Mucosa of gallbladder (tissue), 1 donor: Measurements from ENCODE around the gene SHQ1. TPM values are rescaled to one million over a fixed set of nuclear protein-coding genes. Genes with fewer than 3 reads are reported as not detected.
A peak's percentile ranks its signal among the peaks of the same experiment; 100 is the strongest.

Source experiments
- DNase-seq: peaks from one replicate; pipeline ENCODE4 v3.0.0-alpha.2; 2020; ENCODE audit warnings: low spot score
- total RNA-seq: library from RNA; stranded (reverse); gene quantifications from one replicate; pipeline ENCODE4 v1.2.1, GENCODE V29; 2021
- donor health status: DM: no; HTN: no; CAD: no.

The SHQ1 gene
- 18.8 TPM for total RNA-seq

DNA sequence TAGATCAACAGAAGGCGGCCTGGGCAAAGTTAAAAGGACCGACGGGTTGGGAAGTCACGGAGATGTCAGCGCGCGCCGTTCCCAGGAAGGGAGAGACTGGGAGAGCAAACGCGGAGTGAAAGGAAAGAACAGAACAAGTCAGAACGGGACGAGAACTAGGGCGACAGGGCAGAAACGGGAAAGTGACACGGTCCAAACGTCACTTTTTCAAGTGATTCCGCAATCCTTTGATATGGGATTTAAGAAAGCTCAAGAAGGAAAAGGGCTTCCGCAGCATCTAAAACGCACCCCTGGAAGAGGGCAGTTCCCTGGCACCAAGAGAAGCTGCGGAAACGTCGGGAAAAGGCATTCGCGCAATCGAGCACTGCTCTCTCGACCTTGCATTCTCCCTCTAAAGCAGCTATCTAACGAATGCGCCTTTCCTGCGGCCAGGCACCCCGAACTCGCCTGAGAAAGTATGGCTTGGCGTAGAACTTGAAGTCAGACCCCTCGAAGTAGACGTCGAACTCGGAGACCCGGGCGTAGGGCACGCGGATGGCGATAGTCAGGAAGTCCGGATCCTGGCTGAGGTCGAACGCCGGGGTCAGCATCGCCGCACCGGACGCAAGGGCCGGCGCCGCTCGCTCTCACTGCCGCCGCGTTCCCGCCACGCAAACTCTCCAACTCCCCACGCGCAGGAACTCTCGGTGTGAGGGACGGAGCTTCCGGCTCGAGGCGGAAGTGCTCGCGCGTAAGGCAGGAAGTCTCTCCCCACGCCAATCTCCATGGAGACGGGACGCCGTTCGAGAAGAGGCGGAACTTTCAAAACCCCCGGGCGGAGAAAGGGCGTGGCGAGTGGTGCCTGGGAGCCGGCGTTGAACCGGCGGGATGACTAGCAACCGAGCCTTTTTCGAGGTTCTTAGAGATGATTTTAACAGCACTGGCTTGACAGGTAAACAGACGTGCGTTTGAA lies at the start of gene SHQ1:
Gene SHQ1 (minus strand): TSS at position 695 of the 952 bp plus-strand sequence. CDS start 105 bp downstream, at position 590.
- DNase-seq, result peak; percentile 96

DNA sequence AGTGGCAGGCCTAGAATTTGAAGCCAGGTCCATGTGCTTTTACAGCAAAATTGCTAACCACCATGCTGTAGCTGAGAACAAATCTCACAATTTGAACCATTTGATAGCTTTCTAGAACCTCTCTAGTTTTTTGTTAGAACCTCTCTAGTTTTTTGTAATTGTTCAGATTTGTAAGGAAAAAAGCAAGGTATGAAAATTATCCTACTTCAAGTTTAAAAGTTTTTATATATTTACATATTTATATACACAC lies 49.4 kb upstream of the SHQ1 start:
- DNase-seq, result no peak

- no peak for DNase-seq
Observed at GRCh38 chr3:72896996-72897757, 48.9 kb upstream of the SHQ1 start.

GRCh38 chr3:72894976-72895552 lies 46.8 kb upstream of the SHQ1 start:
- DNase-seq, result no peak

DNA sequence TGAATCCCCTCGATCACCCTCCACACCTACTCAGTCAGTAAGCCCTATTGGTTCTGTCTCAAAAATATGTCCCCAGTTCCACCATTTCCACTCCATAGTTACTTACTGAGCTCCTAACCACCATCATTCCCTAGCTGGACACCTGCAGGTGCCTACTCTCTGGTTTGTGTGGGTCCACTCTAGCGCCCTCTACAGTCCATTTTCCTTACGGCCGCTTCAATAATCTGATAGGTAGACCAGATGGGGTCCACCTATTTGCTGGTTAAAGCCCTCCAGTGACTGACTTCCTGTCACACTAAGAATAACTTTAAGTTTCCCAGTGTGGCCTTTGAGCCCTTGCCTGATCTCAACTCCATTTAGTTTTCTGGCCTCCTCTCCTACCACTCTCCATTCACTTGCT lies 44.6 kb upstream of the SHQ1 start:
- DNase-seq, result no peak

DNA sequence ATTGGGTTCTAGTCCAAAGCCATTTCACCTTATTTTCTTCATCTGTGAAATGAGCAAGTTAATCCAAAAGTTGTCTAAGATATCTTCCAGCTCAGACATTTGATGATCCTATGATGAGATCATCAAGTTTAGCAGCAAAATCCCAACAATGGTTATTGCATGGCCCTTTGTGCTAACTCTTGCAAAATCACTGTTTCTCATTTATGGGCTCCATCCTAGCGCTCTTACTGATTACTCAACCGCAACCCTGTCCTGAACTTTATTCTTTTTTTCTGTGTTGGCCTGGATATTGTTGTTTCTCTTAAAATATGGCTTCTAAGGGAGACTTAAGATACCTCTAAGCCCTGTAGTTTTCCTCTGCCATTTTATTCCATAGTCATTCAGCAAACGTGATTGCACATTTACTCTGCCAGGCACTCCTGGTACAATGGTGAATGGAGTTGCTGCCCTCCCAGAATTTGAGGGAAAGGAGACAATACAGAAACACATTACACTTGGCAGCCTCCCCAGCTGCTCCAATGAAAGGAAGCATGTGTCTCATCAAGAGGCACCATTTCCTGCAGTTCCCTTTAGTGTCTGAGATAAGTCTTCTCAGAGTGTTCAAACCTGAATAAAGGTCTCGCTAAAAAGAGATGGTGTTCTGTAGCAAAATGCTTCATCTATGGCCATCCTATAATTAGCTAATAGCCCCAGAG lies 44.0 kb upstream of the SHQ1 start:
- no peak for DNase-seq

DNA sequence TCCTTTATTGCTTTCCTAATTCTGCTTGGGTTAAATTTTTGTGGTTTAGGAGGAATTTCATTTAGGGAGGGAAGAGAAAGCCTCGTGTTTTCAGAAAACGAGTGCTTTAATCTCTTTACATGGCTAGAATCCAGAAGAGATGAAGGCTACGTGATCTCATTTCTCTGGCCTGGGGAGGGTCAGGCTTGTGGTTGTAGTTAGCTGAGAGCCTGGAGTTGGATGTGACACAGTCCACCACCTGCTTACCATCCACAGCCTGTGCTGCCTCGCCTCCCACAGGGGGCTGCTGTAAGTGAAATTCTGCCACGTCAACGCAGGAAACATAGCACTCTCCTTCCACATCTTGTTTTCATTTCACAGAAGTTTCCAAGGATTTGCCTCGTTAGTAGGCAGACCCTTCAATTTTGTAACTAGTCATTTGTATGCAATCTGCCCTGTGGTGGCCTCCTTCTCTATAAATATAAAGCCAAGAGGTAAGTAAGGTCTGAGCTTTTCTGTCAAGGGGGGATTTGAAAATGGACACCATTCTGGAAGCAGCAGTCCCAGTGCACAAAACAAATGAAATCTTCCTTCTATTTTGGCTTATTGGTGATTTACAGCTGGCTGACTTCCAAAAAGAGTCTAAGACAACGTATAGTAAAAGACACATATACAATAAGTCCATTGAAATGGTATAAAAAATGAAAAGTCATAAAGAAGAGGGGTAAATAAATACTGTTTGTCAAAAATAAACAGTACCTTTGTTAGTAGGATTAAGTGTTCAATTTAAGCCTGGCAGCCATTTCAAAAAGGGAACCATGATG lies 43.0 kb upstream of the SHQ1 start:
- peak; percentile 44 for DNase-seq

DNA sequence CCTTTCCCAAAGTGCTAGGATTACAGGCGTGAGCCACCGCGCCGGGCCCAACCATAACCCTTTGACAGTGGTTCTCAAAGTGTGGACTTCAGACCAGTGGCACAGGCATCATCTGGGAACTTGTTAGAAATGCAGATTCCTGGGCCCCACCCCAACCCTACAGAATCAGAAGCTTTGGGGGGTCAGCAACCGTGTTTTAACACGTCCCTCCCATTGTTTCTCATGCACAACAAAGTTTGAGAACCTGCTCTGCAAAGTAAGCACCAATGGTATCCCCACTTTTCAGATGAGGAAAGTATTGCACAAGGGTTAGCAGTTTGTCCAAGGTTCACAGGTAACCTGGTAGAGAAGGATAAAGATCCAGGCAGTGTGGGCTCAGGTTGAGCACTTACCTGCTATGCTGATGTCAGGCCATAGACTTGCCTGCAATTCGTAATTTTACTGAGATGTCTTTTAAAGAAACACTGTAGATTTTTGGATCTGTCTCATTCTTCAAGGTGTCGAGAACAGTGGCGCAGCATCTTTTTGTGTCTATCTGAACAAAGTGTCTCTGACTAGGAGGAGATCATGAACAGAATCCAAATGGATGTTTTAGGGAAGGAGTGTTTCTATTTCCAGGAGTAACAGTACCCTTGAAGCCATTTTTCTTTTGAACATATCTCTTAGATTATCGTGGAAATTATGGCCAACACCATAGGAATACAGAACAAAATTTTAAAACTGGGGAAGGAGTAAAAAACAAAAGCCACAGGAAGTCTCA lies 42.1 kb upstream of the SHQ1 start:
- no peak for DNase-seq

DNA sequence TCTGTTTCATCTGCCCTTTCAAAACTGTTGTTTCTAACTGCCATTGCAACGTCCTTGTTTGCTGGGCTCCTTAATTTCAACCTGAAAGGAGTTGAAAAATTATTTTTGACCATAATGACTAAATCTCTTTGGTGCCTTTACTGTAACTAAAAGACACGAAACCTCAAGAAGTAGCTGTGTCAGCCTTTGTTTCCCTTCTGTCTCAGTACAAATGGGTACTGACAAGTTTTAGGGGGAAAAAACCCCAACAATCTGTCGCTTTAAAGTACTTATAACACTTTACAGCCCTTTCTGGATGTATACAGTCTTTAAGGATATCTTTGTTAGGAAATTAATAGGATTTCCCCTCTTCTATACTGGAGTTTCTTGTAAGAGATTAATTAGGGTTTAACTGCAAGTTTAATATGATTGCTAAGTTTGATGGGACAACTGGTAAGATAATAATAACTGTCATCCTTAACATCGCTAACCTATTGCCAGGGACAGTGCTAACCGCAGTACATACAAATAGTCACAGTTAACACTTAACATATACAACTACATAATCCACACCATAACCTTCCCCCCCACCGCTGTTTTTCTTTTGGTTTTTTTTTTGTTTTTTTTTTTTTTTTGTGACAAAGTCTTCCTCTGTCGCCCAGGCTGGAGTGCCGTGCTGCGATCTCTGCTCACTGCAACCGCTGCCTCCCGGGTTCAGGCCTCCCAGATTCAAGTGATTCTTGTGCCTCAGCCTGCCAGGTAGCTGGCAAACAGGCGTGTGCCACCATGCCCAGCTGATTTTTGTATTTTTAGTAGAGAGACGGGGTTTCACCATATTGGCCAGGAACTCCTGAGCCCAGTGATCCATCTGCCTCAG lies 41.3 kb upstream of the SHQ1 start:
- DNase-seq, result no peak

DNA sequence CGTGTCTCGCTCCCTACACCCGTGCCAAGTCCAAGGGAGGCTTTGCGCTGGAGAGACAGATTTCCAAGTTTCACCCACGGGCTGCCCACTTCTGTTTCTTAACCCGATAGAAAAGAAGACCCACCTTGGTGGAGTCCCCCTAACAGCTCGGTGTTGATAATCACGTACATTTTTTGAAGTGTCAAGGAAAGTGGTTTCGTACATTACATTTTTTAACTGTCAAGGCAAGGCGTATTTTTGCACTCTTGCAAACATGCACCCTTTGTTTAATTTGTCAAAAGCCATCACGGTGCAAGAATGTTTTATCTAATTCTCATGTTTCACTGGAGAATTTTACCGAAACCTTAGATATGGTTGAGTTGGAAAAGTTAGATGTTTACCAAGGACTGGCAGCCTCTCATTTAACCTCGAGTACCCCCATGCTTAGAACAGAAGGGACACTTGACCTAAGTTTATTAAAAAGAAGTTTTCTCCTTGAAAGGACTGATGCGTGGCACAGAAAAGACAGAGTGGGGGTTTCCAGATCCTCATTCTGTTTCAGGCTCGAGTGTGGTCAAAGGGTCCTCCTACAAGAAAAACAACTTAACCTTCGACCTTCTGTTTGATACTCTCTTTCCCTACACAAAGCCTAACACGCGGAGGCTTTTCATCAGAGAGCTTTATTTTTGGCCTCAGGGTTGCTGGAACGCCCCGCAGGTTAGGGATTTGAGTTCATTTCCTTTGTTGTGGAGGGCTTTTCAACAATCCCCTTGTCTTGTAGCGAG lies 40.5 kb upstream of the SHQ1 start:
- no peak for DNase-seq

GRCh38 chr3:72887705-72888545 lies 39.7 kb upstream of the SHQ1 start, which contains the start of gene GXYLT2:
GXYLT2 (plus strand) TSS chr3:72888046; CDS start chr3:72888234, 188 bp downstream.
- DNase-seq, result peak; percentile 51

GRCh38 chr3:72887343-72887704 lies 39.1 kb upstream of the SHQ1 start:
- DNase-seq, result no peak

GRCh38 chr3:72872183-72872582 lies 23.9 kb upstream of the SHQ1 start:
- DNase-seq, result no peak

- no peak for DNase-seq
Observed at GRCh38 chr3:72862314-72863090, 14.3 kb upstream of the SHQ1 start.

GRCh38 chr3:72860846-72861245 lies 12.6 kb upstream of the SHQ1 start:
- no peak for DNase-seq

DNA sequence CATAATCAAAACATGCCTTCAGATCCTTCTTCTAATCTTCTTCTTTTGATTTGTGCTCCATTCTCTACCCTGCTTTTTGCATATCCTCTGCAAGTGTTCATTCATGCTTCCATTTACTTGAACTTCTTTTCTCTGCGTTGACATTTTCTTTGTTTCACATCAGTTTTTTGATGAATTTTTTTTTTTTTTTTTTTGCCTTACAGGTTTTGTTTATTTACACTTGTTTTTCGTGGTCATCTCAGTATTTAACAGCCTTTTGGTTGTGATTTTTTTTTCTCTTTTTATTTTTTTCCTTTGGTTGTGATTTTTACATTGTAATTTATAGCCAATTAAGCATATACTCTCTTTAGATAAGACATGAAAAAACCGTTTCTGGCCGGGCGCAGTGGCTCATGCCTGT lies 11.8 kb upstream of the SHQ1 start:
- DNase-seq, result no peak

GRCh38 chr3:72855001-72855400 lies 6.8 kb upstream of the SHQ1 start:
- no peak for DNase-seq
